Measurements from ENCODE around the gene FAM32A.

- TF ChIP-seq CTCF (IDR thresholded peaks at IDR 0.05) = no peak
- TF ChIP-seq POLR2A (IDR thresholded peaks at IDR 0.05) = no peak
Observed at GRCh38 chr19:16207063-16207462, 21.9 kb downstream of the FAM32A start.
